ENCODE data around the gene SUN1.

The SUN1 gene

GRCh38 chr7:875476-876076 is 43.3 kb downstream of the SUN1 start:
- H3K27ac ChIP-seq, result peak overlapping the region; percentile 80

DNA sequence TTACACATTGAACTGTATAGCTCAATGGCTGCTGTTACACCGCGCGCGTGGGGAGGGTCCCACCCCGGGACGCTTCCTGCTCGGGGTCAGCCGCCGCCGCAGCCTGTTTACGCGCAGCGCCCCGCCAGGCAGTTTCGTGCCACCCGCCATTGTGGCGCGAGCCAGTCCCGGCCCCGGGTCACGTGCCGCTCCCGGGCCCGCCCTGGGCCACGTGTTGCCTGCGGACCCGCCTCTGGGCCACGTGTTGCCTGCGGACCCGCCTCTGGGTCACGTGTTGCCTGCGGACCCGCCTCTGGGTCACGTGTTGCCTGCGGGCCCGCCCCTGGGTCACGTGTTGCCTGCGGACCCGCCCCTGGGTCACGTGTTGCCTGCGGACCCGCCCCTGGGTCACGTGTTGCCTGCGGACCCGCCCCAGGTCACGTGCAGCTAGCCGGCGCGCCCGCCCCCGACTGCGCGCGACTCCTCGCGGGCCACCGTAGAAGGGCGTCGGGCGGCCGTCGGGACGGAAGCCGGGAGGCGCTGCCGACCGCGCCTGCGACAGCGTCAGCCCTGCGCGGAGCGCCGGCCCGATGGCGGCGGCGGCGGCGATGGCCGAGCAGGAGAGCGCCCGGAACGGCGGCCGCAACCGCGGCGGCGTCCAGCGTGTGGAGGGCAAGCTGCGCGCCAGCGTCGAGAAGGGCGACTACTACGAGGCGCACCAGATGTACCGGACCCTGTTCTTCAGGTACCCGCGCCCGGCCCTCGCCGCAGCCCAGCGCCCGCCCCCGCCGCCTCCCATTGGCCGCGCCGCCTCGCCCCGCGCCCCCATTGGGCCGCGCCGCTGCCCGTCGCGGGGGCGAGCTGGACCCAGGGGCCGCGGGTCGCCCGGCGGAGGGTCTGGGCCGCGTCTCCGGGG is 44.0 kb downstream of the SUN1 start, which contains the start of gene GET4:
Gene GET4, plus strand, starts transcription at position 478 of the 895 bp plus-strand sequence. Its CDS starts 92 bp downstream, at position 570.
- H3K27ac ChIP-seq, result peak within 1 kb of the TSS; percentile 80
- TF ChIP-seq ZFX (IDR thresholded peaks at IDR 0.05; ENCODE audit: borderline replicate concordance), result no peak
- TF ChIP-seq CTCF (IDR thresholded peaks at IDR 0.05), result 0 out of 2 replicates have a peak, but pooled peaks have one; percentile 30

More at GRCh38 chr7:875476-876076, 43.3 kb downstream of the SUN1 start:
- TF ChIP-seq CTCF (IDR thresholded peaks at IDR 0.05) (no peak), ZFX (IDR thresholded peaks at IDR 0.05; ENCODE audit: borderline replicate concordance) (no peak)

DNA sequence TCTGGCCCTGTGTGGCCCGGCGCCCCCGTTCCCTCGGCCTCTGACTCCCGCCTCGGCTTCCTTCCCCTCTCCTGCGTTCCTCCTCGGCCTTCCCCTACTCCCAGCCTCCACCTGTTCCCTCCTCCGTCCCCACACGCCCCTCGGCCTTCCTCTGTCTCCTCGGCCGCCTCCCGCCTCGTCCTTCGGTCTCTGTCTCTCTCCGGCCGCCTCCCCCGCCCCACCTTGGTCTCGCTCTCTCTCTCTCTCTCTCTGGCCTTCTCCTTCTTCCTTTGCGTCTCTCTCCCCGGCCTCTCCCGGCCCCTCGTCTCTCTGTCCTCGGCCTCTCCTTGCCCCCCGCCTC is 44.7 kb downstream of the SUN1 start:
- no peak for TF ChIP-seq CTCF (IDR thresholded peaks at IDR 0.05)
- no peak for TF ChIP-seq ZFX (IDR thresholded peaks at IDR 0.05; ENCODE audit: borderline replicate concordance)
- peak overlapping the region; percentile 80 for H3K27ac ChIP-seq

- no peak for TF ChIP-seq ZFX (IDR thresholded peaks at IDR 0.05; ENCODE audit: borderline replicate concordance)
- TF ChIP-seq CTCF (IDR thresholded peaks at IDR 0.05), result no peak
- peak overlapping the region; percentile 84 for H3K27ac ChIP-seq
Observed at GRCh38 chr7:877312-878232, 45.3 kb downstream of the SUN1 start.

- H3K27ac ChIP-seq, result peak overlapping the region; percentile 84
- TF ChIP-seq CTCF (IDR thresholded peaks at IDR 0.05) (no peak), ZFX (IDR thresholded peaks at IDR 0.05; ENCODE audit: borderline replicate concordance) (no peak)
Observed at GRCh38 chr7:879093-879492, 46.8 kb downstream of the SUN1 start.

GRCh38 chr7:879706-880105 is 47.4 kb downstream of the SUN1 start:
- peak overlapping the region; percentile 84 for H3K27ac ChIP-seq
- TF ChIP-seq ZFX (IDR thresholded peaks at IDR 0.05; ENCODE audit: borderline replicate concordance), result no peak
- TF ChIP-seq CTCF (IDR thresholded peaks at IDR 0.05), result no peak
